IMR-90 (cell line): ENCODE measurements around the gene DGKD. TPM values are rescaled to one million over a fixed set of nuclear protein-coding genes. Genes with fewer than 3 reads are reported as not detected.
A peak's percentile ranks its signal among the peaks of the same experiment; 100 is the strongest.

Experiments
- ATAC-seq: fragments of 200-7000 bp; cut with Tn5 transposase; 2 replicates; pipeline ENCODE4 v1.9.1; 2020; ENCODE audit warnings: low read depth, mild to moderate bottlenecking, moderate library complexity
- BruUV-seq: library from RNA; stranded (reverse); fragments of 400-500 nt; replicated peaks from 2 replicates; lab custom pipeline; 2021; lab: Mats Ljungman, UMichigan
- CTCF ChIA-PET: fragments of 300-600 bp; formaldehyde crosslinking; extraction: SDS; loops from one replicate; lab custom pipeline; 2021; ENCODE audit warnings: antibody characterized with exemption; lab: Yijun Ruan, JAX
- POLR2A ChIA-PET: fragments of 300-600 bp; sonication (Branson Sonifier 250); formaldehyde crosslinking; loops from one replicate; lab custom pipeline; 2022; ENCODE audit warnings: antibody characterized with exemption; ENCODE audit not compliant: unreplicated experiment; lab: Charles Lee
- DNase-seq: peaks from one replicate; pipeline ENCODE4 v3.0.0; 2013
- H2AFZ ChIP-seq: replicated peaks from 2 replicates; pipeline ENCODE3; 2013; ENCODE audit warnings: low read length, mild to moderate bottlenecking; ENCODE audit not compliant: poor library complexity
- H2AK5ac ChIP-seq: 2 replicates; pipeline ENCODE4 v1.6.1; 2013; ENCODE audit warnings: low read depth, low read length, inconsistent platforms
- H2AK9ac ChIP-seq: replicated peaks from 2 replicates; pipeline ENCODE3; 2013; ENCODE audit warnings: mild to moderate bottlenecking, low read depth, low read length, moderate library complexity; ENCODE audit not compliant: poor library complexity
- H2BK120ac ChIP-seq: 2 replicates; pipeline ENCODE4 v1.6.1; 2013; ENCODE audit warnings: low read depth, low read length, inconsistent platforms
- H2BK15ac ChIP-seq: 3 replicates; pipeline ENCODE4 v1.6.1; 2013; ENCODE audit warnings: low read depth, low read length, inconsistent platforms
- H2BK20ac ChIP-seq: 2 replicates; pipeline ENCODE4 v1.6.1; 2013; ENCODE audit warnings: low read depth, mild to moderate bottlenecking, inconsistent platforms, low read length, moderate library complexity
- H2BK5ac ChIP-seq: 2 replicates; pipeline ENCODE4 v1.6.1; 2013; ENCODE audit warnings: mild to moderate bottlenecking, low read depth, low read length, inconsistent platforms; ENCODE audit not compliant: poor library complexity, severe bottlenecking
- H3K14ac ChIP-seq: replicated peaks from 2 replicates; pipeline ENCODE4 v1.6.1; 2013; ENCODE audit warnings: low read depth, low read length, inconsistent platforms
- H3K18ac ChIP-seq: 2 replicates; pipeline ENCODE4 v1.6.1; 2013; ENCODE audit warnings: low read depth, low read length, control low read depth
- H3K23ac ChIP-seq: 2 replicates; pipeline ENCODE4 v1.6.1; 2013; ENCODE audit warnings: low read depth, low read length, inconsistent platforms
- H3K27ac ChIP-seq: 2 replicates; pipeline ENCODE4 v1.5.1; 2013; ENCODE audit warnings: mild to moderate bottlenecking, control low read depth, low read length; ENCODE audit not compliant: insufficient read depth
- H3K27me3 ChIP-seq: 2 replicates; pipeline ENCODE4 v1.6.1; 2013; ENCODE audit warnings: low read length; ENCODE audit not compliant: control insufficient read depth, insufficient read depth
- H3K36me3 ChIP-seq: 2 replicates; pipeline ENCODE4 v1.6.1; 2013; ENCODE audit warnings: low read length, mixed read lengths; ENCODE audit not compliant: control insufficient read depth, insufficient read depth
- H3K4ac ChIP-seq: 2 replicates; pipeline ENCODE4 v1.6.1; 2013; ENCODE audit warnings: low read depth, low read length, inconsistent platforms
- H3K4me1 ChIP-seq: 2 replicates; pipeline ENCODE4 v1.6.1; 2013; ENCODE audit warnings: low read length, mixed read lengths; ENCODE audit not compliant: control insufficient read depth, insufficient read depth
- H3K4me2 ChIP-seq: 2 replicates; pipeline ENCODE4 v1.6.1; 2013; ENCODE audit warnings: low read depth, mild to moderate bottlenecking, control low read depth, low read length, moderate library complexity
- H3K4me3 ChIP-seq: 2 replicates; pipeline ENCODE4 v1.5.1; 2013; ENCODE audit warnings: low read depth, mild to moderate bottlenecking, control low read depth, low read length, moderate library complexity; ENCODE audit not compliant: insufficient read depth
- H3K56ac ChIP-seq: 2 replicates; pipeline ENCODE4 v1.6.1; 2013; ENCODE audit warnings: low read length, inconsistent platforms; ENCODE audit not compliant: insufficient read depth; ENCODE audit errors: extremely low read depth
- H3K79me1 ChIP-seq, 2 experiments: 2 replicates each; pipeline ENCODE4 v1.6.1; 2013; ENCODE audit warnings: low read length in 2 of 2, inconsistent platforms in 1 of 2, low read depth in 1 of 2
- H3K9ac ChIP-seq: 2 replicates; pipeline ENCODE4 v1.6.1; 2013; ENCODE audit warnings: low read depth, low read length, control low read depth
- H3K9me1 ChIP-seq: 2 replicates; pipeline ENCODE4 v1.6.1; 2013; ENCODE audit warnings: low read length, inconsistent platforms; ENCODE audit not compliant: insufficient read depth
- H3K9me3 ChIP-seq: 2 replicates; pipeline ENCODE4 v1.6.1; 2013; ENCODE audit warnings: low read length; ENCODE audit not compliant: control insufficient read depth, insufficient read depth
- H4K20me1 ChIP-seq: 2 replicates; pipeline ENCODE4 v1.6.1; 2013; ENCODE audit warnings: low read length, inconsistent platforms; ENCODE audit not compliant: insufficient read depth
- H4K5ac ChIP-seq: 2 replicates; pipeline ENCODE4 v1.6.1; 2013; ENCODE audit warnings: mild to moderate bottlenecking, low read depth, low read length, control low read depth
- H4K8ac ChIP-seq, 2 experiments: 2 replicates each; pipeline ENCODE4 v1.6.1; 2013; ENCODE audit warnings: low read depth in 2 of 2, low read length in 2 of 2, control low read depth in 1 of 2, inconsistent platforms in 1 of 2
- H4K91ac ChIP-seq: 2 replicates; pipeline ENCODE4 v1.6.1; 2013; ENCODE audit warnings: low read depth, low read length, inconsistent platforms; ENCODE audit not compliant: insufficient read depth
- BHLHE40 ChIP-seq: fragments of 150-350 bp; IDR thresholded peaks from 2 replicates; pipeline ENCODE4 v1.6.1; 2016; ENCODE audit warnings: mild to moderate bottlenecking, low read depth, low read length
- CEBPB ChIP-seq: IDR thresholded peaks from 2 replicates; pipeline ENCODE4 v1.6.1; 2012; ENCODE audit warnings: low read depth, low read length, improper control_type of control experiment
- CHD1 ChIP-seq: IDR thresholded peaks from 2 replicates; pipeline ENCODE4 v1.6.1; 2012; ENCODE audit warnings: low read depth, low read length, improper control_type of control experiment
- FOS ChIP-seq: fragments of 150-350 bp; IDR thresholded peaks from 2 replicates; pipeline ENCODE4 v1.6.1; 2016; ENCODE audit warnings: low read depth, low read length
- MAFK ChIP-seq: IDR thresholded peaks from 2 replicates; pipeline ENCODE4 v1.6.1; 2012; ENCODE audit warnings: low read depth, low read length, improper control_type of control experiment
- MAZ ChIP-seq: IDR thresholded peaks from 2 replicates; pipeline ENCODE4 v1.6.1; 2012; ENCODE audit warnings: low read depth, mild to moderate bottlenecking, low read length, improper control_type of control experiment, moderate library complexity, borderline replicate concordance
- MXI1 ChIP-seq: IDR thresholded peaks from 2 replicates; pipeline ENCODE4 v1.6.1; 2012; ENCODE audit warnings: low read depth, mild to moderate bottlenecking, low read length, moderate library complexity, borderline replicate concordance
- NFE2L2 ChIP-seq: fragments of 150-350 bp; IDR thresholded peaks from 2 replicates; pipeline ENCODE4 v1.6.1; 2016; ENCODE audit warnings: low read depth, mild to moderate bottlenecking, low read length
- POLR2A ChIP-seq: IDR thresholded peaks from 2 replicates; pipeline ENCODE4 v1.6.1; 2012; ENCODE audit warnings: mild to moderate bottlenecking, low read depth, low read length
- RAD21 ChIP-seq: IDR thresholded peaks from 2 replicates; pipeline ENCODE4 v1.6.1; 2012; ENCODE audit warnings: low read length, improper control_type of control experiment
- RCOR1 ChIP-seq: IDR thresholded peaks from 2 replicates; pipeline ENCODE4 v1.6.1; 2012; ENCODE audit warnings: mild to moderate bottlenecking, low read length, improper control_type of control experiment; ENCODE audit not compliant: insufficient replicate concordance
- RFX5 ChIP-seq: IDR thresholded peaks from 2 replicates; pipeline ENCODE4 v1.8.0; 2012; ENCODE audit warnings: low read depth, mild to moderate bottlenecking, low read length, moderate library complexity
- SMC3 ChIP-seq: fragments of 150-350 bp; IDR thresholded peaks from 2 replicates; pipeline ENCODE4 v1.6.1; 2016; ENCODE audit warnings: low read depth, mild to moderate bottlenecking, antibody characterized with exemption, low read length, moderate library complexity
- WGBS, 2 experiments: methylation state at CpG; one replicate each; pipeline versions ENCODE4 v1.1.5 to v1.1.7; 2013; ENCODE audit warnings: missing lambda C conversion rate in 2 of 2; ENCODE audit not compliant: insufficient read length in 1 of 2; ENCODE audit errors: extremely low coverage in 2 of 2; 5-methylcytosine and 5-hydroxymethylcytosine counted together
- dilution Hi-C: fragments of 300-500 bp; cut with HindIII; formaldehyde crosslinking; loops from one replicate; pipeline ENCODE4 v1.14.3; 2018; ENCODE audit warnings: low sequenced_read_pairs; ENCODE audit not compliant: unreplicated experiment
- in situ Hi-C: fragments of 300-500 bp; cut with MboI; formaldehyde crosslinking; loops from 3 replicates; pipeline ENCODE4 v1.14.3; 2019; ENCODE audit warnings: low sequenced_read_pairs, inconsistent platforms, mixed read lengths
- intact Hi-C: fragments of 100-400 bp; cut with micrococcal nuclease; formaldehyde crosslinking; loops from 2 replicates; pipeline ENCODE4 v1.10.0; 2022
- polyA plus RNA-seq, 3 experiments: library from polyadenylated mRNA; depleted of rRNA; stranded (reverse); fragments of >200 nt; gene quantifications; 2 replicates each; pipeline ENCODE4 v1.2.3, GENCODE V29; 2012; ENCODE audit warnings: low replicate concordance in 1 of 3
- total RNA-seq: library from RNA; depleted of rRNA; stranded (reverse); fragments of >200 nt; gene quantifications from 2 replicates; pipeline ENCODE4 v1.2.3, GENCODE V29; 2012
- TF ChIP-seq, protein P1 (sequence below): fragments of 150-350 bp; IDR thresholded peaks from 2 replicates; pipeline ENCODE4 v1.6.1; 2016; ENCODE audit warnings: low read depth, mild to moderate bottlenecking, low read length, moderate library complexity, borderline replicate concordance
- TF ChIP-seq, protein P2 (sequence below): conservative IDR thresholded peaks from 2 replicates; pipeline ENCODE4 v1.5.1; 2012; ENCODE audit warnings: mild to moderate bottlenecking, low read depth, low read length, improper control_type of control experiment

The DGKD gene
- total and polyA plus RNA-seq, 2 of the 4 experiments (the other 2 are of a cell fraction) = 6.5 to 10.1 TPM

DNA sequence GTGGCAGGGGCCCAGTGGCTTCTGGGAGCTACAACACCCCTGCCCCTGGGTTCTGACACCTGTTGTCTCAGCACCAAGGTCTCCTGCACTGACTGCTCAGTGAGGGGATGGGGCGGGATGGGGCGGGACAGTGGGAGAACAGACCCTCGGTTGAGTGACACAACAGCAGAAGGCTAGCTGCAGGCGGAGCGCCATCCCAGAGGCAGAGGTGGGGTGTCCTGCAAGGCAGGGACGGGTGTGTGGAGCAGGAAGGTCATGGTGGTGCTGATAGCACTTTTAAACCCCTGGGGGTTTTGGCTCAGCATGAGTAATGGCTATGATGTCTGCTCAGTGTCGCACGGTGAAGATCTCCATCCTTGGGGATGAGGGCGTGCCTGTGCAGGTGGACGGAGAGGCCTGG, 105.1 kb downstream of the DGKD start:
- Histone ChIP-seq H2AFZ (peak overlapping the region; percentile 23), H3K9me3 (no peaks in the 10 kb centered on the region), H4K5ac (no peak overlapping the region), H2BK20ac (no peak overlapping the region), H3K4me3 (no peak overlapping the region), H3K18ac (no peak overlapping the region), H4K20me1 (no peaks in the 10 kb centered on the region), H3K27me3 (no peaks in the 10 kb centered on the region), H4K8ac (no peak overlapping the region), H4K91ac (no peak overlapping the region), H2AK9ac (no peak overlapping the region), H3K79me1 (no peaks in the 10 kb centered on the region), H2BK15ac (no peak overlapping the region), H3K9me1 (peaks cover 4% of the 10 kb centered on the region; the same call in 1 of the 2 replicates), H2BK5ac (no peak overlapping the region), H3K4ac (no peak overlapping the region), H3K36me3 (peaks cover 56% of the 10 kb centered on the region), H2BK120ac (no peak overlapping the region), H3K4me1 (no peaks in the 10 kb centered on the region), H3K56ac (no peak overlapping the region), H3K9ac (no peak overlapping the region), H3K14ac (no peak overlapping the region), H3K4me2 (no peak overlapping the region), H3K23ac (no peak overlapping the region), H2AK5ac (no peak overlapping the region), H3K27ac (no peak overlapping the region)
- ChIA-PET POLR2A (no interaction called here), CTCF (interaction anchor here (0.9 kb wide), 1 partner anchor 10 kb away, joined by 3 read pairs; no protein-coding TSS in a partner anchor)
- no peak for DNase-seq
- 98% methylated on average over 8 of the region's 10 CpGs; no CpG with 5 or more reads in 1 of the 2 experiments for WGBS, 2 experiments
- in situ Hi-C loops = loop anchor here (25.0 kb wide), 1 partner anchor 378 kb away; no protein-coding TSS in a partner anchor
- BruUV-seq = no TSS peak
- no peak for ATAC-seq
- intact Hi-C loops = no loop called here
- dilution Hi-C loops = no loop called here
- TF ChIP-seq FOS (no peak), BHLHE40 (no peak), RCOR1 (no peak), POLR2A (no peak), MXI1 (no peak), SMC3 (no peak), NFE2L2 (no peak), CEBPB (no peak), MAZ (no peak), MAFK (no peak), CHD1 (no peak), RFX5 (no peak), RAD21 (no peak)
- TF ChIP-seq, protein P1, sequence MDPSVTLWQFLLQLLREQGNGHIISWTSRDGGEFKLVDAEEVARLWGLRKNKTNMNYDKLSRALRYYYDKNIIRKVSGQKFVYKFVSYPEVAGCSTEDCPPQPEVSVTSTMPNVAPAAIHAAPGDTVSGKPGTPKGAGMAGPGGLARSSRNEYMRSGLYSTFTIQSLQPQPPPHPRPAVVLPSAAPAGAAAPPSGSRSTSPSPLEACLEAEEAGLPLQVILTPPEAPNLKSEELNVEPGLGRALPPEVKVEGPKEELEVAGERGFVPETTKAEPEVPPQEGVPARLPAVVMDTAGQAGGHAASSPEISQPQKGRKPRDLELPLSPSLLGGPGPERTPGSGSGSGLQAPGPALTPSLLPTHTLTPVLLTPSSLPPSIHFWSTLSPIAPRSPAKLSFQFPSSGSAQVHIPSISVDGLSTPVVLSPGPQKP = no peak
- TF ChIP-seq, protein P2, sequence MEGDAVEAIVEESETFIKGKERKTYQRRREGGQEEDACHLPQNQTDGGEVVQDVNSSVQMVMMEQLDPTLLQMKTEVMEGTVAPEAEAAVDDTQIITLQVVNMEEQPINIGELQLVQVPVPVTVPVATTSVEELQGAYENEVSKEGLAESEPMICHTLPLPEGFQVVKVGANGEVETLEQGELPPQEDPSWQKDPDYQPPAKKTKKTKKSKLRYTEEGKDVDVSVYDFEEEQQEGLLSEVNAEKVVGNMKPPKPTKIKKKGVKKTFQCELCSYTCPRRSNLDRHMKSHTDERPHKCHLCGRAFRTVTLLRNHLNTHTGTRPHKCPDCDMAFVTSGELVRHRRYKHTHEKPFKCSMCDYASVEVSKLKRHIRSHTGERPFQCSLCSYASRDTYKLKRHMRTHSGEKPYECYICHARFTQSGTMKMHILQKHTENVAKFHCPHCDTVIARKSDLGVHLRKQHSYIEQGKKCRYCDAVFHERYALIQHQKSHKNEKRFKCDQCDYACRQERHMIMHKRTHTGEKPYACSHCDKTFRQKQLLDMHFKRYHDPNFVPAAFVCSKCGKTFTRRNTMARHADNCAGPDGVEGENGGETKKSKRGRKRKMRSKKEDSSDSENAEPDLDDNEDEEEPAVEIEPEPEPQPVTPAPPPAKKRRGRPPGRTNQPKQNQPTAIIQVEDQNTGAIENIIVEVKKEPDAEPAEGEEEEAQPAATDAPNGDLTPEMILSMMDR = no peak
